ENCODE results near the gene DPEP2NB.
"Not testable (repeated sequence)": the region's sequence is repeated elsewhere in the genome, so short reads cannot be mapped to it uniquely, and the experiment has no call there.

- not testable (repeated sequence) for TF ChIP-seq CTCF, EP300, POLR2A (IDR thresholded peaks at IDR 0.05)
Observed at GRCh38 chr16:67994040-67994408, 21.7 kb downstream of the DPEP2NB start.

Measured in upper lobe of left lung (tissue), 4 donors.